Neuron (in vitro differentiated cells): ENCODE data around the gene KCND2.

Source experiments
- H2AFZ ChIP-seq: one replicate; pipeline ENCODE4 v1.6.1; 2013; ENCODE audit warnings: low read depth, mild to moderate bottlenecking, inconsistent platforms, low read length, moderate library complexity
- H3K27me3 ChIP-seq: one replicate; pipeline ENCODE4 v1.6.1; 2013; ENCODE audit warnings: low read length; ENCODE audit not compliant: insufficient read depth
- H3K36me3 ChIP-seq: one replicate; pipeline ENCODE4 v1.6.1; 2013; ENCODE audit warnings: low read length; ENCODE audit not compliant: insufficient read depth
- H3K4me1 ChIP-seq: one replicate; pipeline ENCODE4 v1.6.1; 2013; ENCODE audit warnings: low read length; ENCODE audit not compliant: insufficient read depth
- H3K4me3 ChIP-seq: 2 replicates; pipeline ENCODE4 v1.5.1; 2013; ENCODE audit warnings: mild to moderate bottlenecking, low read length, moderate library complexity
- H3K9me3 ChIP-seq: one replicate; pipeline ENCODE4 v1.6.1; 2013; ENCODE audit warnings: low read length

Gene KCND2

DNA sequence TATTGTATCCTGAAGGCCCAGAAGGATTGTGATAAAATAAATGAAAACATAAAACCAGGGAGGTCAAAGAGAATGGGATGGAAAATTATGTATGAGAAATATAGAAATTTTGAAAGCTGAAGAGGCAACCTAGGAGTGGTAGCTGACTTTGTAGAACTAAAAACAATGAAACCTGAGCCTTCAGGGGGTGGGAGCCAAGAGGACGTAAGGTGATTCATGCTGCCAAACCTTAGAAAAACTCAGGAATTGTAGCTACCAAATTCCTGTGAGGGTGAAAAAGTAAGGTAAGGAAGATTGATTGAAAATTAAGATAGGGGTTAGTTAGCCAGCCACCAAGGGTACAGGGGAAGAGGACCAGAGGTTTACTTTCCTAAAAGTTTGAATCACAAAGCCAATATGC, 213.2 kb downstream of the KCND2 start:
- H2AFZ ChIP-seq = no peak overlapping the region
- no peaks in the 10 kb centered on the region for H3K27me3 ChIP-seq
- no peaks in the 10 kb centered on the region for H3K36me3 ChIP-seq
- no peak overlapping the region for H3K4me3 ChIP-seq
- no peaks in the 10 kb centered on the region for H3K4me1 ChIP-seq
- H3K9me3 ChIP-seq = no peaks in the 10 kb centered on the region

DNA sequence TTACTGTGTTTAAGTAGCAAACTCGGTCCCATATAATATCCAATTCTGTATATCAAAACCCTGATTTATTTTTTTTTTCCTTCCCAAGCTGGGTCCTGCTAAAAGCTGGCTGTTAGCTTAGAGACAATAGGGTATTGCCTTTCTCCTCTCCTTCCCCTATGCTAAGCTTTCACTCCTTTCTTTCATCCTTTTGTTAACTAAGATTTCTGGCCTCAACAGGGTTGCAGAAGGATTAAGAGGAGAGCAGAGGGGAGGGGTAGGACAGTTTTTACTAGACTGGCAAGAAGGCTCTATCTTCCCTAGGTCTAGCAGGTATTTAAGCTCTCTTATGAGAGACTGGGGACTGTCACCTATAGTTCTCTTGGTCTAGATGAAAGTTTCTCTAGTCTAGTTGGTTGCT, 229.2 kb downstream of the KCND2 start:
- no peaks in the 10 kb centered on the region for H3K36me3 ChIP-seq
- H3K9me3 ChIP-seq = no peaks in the 10 kb centered on the region
- H3K4me3 ChIP-seq = no peak overlapping the region
- no peaks in the 10 kb centered on the region for H3K27me3 ChIP-seq
- peaks cover 8% of the 10 kb centered on the region for H3K4me1 ChIP-seq
- H2AFZ ChIP-seq = peak overlapping the region; percentile 55

DNA sequence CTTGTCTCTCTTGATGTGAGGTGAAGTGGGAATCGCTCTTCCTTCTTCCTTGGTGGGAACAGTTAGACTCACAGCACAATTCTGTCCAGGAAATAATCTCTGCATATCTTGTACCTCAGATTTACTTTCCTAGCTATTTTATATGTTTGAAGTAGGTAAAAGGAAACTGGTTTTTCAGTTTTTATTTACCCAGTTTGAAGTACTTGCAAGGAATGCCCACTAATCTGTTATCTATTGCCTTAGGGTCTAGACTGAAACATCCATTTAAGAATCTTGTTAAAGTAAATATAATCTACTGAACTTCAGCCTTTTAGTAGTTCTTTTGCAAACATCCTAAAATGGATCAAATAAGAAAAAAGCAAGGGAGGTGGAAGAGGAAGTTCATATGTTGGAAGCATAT, 229.8 kb downstream of the KCND2 start:
- H3K4me3 ChIP-seq = no peak overlapping the region
- H3K4me1 ChIP-seq = peaks cover 8% of the 10 kb centered on the region
- no peak overlapping the region for H2AFZ ChIP-seq
- H3K9me3 ChIP-seq = no peaks in the 10 kb centered on the region
- no peaks in the 10 kb centered on the region for H3K36me3 ChIP-seq
- H3K27me3 ChIP-seq = no peaks in the 10 kb centered on the region

DNA sequence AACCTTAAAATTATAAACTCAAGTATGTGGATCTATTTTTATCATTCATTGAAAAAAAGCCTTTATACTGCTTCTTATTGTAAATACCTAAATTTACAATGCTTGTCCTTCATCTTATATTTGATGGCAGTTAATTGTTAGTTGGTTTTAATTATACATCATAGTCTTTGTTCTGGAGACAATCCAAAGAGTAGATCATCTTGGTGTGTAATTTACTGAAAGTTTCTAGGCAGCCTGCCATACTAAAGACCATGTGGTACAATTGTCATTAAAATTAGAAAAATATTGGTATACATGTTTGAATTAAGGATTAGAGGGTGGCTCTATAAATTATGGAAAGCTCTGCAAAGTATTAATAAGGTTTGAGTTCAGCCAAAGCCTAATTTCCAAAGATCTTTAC, 231.4 kb downstream of the KCND2 start:
- Histone ChIP-seq H3K4me3 (no peak overlapping the region), H3K27me3 (no peaks in the 10 kb centered on the region), H3K36me3 (no peaks in the 10 kb centered on the region), H3K4me1 (peaks cover 8% of the 10 kb centered on the region), H2AFZ (no peak overlapping the region), H3K9me3 (no peaks in the 10 kb centered on the region)

DNA sequence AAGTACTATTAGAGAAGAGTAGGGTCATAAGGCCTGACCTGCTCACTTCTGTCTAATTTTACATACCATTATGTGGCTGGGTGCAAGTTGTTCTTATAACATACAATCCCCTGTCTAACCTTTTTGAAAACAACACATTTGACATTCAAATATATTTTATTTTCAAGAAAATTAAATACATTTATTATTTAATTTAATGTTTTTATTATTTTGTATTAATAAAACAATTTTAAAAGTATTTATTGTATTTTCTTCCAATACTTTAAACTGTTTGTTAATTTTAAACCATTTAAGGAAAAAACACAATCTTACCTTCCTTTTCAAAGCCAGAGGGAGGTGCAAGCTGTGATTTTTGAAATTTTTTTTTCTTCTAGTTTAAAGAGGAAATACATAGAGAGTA, 232.8 kb downstream of the KCND2 start:
- Histone ChIP-seq H3K4me3 (no peak overlapping the region), H3K36me3 (no peaks in the 10 kb centered on the region), H3K27me3 (no peaks in the 10 kb centered on the region), H3K4me1 (peaks cover 8% of the 10 kb centered on the region), H3K9me3 (no peaks in the 10 kb centered on the region), H2AFZ (no peak overlapping the region)

DNA sequence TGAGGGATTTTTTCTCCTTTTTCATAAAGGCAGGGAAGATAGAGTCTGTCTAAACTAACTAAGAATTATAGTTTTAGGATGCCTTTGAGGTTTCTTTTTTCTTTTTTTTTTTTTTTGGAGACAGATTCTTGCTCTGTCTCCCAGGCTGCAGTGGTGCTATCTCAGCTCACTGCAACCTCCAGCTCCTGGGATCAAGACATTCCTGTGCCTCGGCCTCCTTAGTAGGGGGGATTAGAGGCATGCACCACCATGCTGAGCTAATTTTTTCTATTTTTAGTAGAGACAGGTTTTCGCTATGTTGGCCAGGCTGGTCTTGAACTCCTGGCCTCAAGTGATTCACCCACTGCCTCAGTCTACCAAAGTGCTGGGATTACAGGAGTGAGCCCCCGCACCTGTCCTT, 239.7 kb downstream of the KCND2 start:
- H3K9me3 ChIP-seq = no peaks in the 10 kb centered on the region
- H3K36me3 ChIP-seq = no peaks in the 10 kb centered on the region
- no peak overlapping the region for H3K4me3 ChIP-seq
- H3K4me1 ChIP-seq = peaks cover 3% of the 10 kb centered on the region
- H2AFZ ChIP-seq = no peak overlapping the region
- no peaks in the 10 kb centered on the region for H3K27me3 ChIP-seq

DNA sequence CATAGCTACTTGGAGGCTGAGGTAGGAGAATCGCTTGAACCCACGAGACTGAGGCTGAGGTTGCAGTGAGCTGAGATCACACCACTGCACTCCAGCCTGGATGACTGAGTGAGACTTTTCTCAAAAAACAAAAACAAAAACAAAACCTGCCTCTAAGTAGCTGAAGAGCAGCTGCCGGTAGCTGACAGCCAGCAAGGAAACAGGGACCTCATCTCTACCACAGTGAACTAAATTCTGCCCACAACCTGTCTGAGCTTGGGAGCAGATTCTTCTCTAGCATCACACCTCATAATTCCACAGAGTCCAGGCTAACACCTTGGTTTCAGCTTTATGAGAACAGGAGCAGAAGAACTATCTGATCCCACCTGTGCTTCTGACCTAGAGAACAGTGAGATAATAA, 246.2 kb downstream of the KCND2 start:
- H2AFZ ChIP-seq = no peak overlapping the region
- H3K9me3 ChIP-seq = no peaks in the 10 kb centered on the region
- no peak overlapping the region for H3K4me3 ChIP-seq
- no peaks in the 10 kb centered on the region for H3K36me3 ChIP-seq
- no peaks in the 10 kb centered on the region for H3K27me3 ChIP-seq
- H3K4me1 ChIP-seq = no peaks in the 10 kb centered on the region

DNA sequence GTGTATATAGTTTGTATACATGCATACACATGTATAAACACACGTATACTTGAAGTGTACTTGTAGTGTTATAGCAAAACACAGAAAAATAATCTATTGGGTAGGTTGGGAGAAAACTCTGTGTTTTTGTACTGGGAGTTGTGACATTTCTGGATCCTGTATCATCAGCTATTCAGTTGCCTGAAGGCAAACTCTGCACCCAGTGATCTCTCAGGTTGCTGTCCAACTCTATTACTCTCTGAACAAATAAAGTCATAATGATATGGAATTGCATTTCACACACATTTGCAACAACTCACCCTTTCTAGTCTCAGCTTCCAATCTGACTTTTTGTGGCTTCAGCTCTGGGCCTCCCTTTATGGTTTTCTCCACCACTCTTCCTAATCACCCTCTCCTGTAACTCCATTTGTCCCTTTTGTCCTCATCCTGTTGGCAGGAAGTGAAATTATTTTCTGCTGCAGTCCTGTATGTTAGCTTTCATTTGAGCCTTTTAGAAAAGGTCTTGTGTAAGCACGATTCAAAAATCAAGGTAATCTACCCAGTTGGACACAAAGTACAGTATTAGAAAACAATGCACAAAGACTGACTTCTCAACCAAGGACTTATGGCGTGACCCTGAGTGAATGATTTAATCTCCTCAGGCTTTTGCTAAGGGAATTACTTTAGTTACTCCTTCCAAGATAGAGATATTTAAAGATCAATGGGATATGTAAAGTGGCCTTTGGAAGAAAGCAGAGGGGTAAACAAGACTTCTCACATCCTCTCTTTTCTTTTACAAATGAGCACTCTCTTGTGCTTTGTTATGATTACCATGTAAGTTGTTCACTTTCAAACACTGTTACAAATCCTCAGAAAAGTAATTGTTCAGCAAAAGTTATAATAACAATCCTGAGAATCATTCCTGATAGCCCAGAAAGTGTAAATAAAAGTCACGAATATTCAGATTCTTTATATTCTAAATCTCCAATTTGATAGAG, 249.1 kb downstream of the KCND2 start:
- no peaks in the 10 kb centered on the region for H3K4me1 ChIP-seq
- H2AFZ ChIP-seq = peak overlapping the region; percentile 9
- no peak overlapping the region for H3K4me3 ChIP-seq
- no peaks in the 10 kb centered on the region for H3K27me3 ChIP-seq
- H3K9me3 ChIP-seq = no peaks in the 10 kb centered on the region
- H3K36me3 ChIP-seq = no peaks in the 10 kb centered on the region

DNA sequence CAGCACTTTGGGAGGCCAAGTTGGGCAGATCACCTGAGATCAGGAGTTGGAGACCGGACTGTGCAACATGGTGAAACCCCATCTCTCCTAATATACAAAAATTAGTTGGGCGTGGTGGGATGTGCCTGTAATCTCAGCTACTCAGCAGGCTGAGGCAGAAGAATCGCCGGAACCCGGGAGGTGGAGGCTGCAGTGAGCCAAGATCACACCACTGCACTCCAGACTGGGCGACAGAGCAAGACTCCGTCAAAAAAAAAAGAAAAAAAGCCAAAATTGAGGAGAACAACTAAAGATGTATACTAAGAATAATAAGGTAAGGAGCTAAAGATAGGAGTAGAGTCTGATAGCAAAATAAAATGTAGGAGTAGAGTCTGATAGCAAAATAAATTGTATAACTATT, 251.0 kb downstream of the KCND2 start:
- no peaks in the 10 kb centered on the region for H3K27me3 ChIP-seq
- no peak overlapping the region for H3K4me3 ChIP-seq
- H3K4me1 ChIP-seq = no peaks in the 10 kb centered on the region
- H2AFZ ChIP-seq = no peak overlapping the region
- H3K9me3 ChIP-seq = no peaks in the 10 kb centered on the region
- no peaks in the 10 kb centered on the region for H3K36me3 ChIP-seq

DNA sequence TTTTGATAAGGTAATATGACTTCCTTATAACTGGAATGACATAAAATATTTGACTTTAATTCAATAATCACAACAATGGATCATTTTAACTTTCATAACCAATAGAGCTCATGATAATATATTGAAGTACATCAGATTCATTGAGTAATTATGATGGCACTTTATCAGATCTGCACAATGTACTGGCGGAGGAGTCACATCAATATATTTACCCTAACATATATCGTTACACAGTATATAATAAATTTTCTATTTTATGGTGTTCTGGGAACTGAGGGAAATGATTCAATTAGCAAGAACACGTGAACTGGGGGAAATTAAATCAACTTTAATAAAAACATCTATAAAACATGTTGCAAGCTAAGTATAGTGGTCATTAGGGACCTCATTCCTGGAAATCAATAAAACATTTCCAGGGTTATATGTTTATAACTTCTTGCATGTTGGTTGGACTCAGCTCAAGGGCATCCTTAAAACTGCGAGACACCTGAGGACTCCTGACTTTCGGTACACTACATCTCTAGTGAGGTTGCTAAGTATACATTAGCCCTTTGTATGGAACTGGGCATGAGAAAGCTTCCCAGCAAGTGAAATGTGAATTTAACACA, 254.0 kb downstream of the KCND2 start:
- Histone ChIP-seq H2AFZ (no peak overlapping the region), H3K4me1 (no peaks in the 10 kb centered on the region), H3K27me3 (no peaks in the 10 kb centered on the region), H3K36me3 (no peaks in the 10 kb centered on the region), H3K4me3 (no peak overlapping the region), H3K9me3 (no peaks in the 10 kb centered on the region)

DNA sequence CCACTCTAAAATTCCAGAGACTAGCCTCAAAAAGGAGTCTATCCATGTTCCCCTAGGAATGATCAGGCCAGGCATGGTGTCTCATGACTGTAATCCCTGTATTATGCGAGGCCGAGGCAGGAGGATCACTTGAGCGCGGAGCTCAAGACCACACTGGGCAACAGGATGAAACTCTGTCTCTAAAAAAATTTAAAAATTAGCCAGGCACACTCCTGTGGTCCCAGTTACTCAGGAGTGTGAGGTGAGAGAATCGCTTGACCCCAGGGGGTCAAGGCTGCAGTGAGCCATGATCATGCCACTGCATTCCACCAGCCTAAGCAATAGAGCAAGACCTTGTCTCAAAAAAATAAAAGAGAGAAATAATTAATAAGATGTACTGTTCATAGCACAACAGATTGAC, 256.8 kb downstream of the KCND2 start:
- Histone ChIP-seq H3K4me1 (no peaks in the 10 kb centered on the region), H3K9me3 (no peaks in the 10 kb centered on the region), H3K36me3 (no peaks in the 10 kb centered on the region), H2AFZ (no peak overlapping the region), H3K27me3 (no peaks in the 10 kb centered on the region), H3K4me3 (no peak overlapping the region)

DNA sequence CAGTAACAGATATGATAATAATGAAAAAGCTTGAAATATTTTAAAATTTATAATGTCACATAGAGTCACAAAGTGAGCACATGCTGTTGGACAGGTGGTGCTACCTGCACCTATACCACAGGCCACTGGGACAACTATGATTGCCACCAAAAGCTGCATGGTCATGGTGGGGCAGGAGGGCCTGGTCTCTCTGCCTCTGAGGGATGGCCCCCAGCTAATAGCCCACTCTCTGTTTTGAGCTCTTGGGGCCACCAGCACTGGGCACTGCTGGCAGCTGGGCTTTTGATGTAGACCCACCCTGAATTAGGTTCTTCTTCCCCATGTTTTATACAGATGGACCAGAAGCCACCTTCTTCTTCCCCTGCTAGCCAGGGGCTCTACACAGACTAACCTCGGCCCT, 265.4 kb downstream of the KCND2 start:
- Histone ChIP-seq H3K4me1 (no peaks in the 10 kb centered on the region), H2AFZ (no peak overlapping the region), H3K4me3 (no peak overlapping the region), H3K36me3 (no peaks in the 10 kb centered on the region), H3K27me3 (no peaks in the 10 kb centered on the region), H3K9me3 (no peaks in the 10 kb centered on the region)

DNA sequence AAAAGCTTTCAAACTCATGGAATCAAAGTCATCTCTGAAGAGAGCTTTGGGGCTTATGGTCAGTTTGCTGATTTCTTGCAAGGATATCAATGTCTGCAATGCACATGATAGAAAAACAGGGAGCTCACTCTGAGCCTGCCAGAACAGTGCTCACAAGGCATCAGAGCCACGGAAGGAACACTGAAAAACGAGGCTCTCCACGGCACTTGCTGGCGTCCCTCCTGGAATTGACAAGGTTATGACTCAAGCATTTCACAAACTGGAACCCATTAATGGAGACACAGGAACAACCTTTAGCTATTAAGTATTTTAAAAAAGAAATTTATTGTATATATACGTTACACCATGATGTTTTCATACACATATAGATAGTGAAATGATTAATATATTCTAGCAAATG, 266.3 kb downstream of the KCND2 start:
- Histone ChIP-seq H3K27me3 (no peaks in the 10 kb centered on the region), H3K36me3 (no peaks in the 10 kb centered on the region), H3K4me3 (no peak overlapping the region), H2AFZ (no peak overlapping the region), H3K9me3 (no peaks in the 10 kb centered on the region), H3K4me1 (no peaks in the 10 kb centered on the region)
